ENCODE data around the gene FOXO3. TPM values are rescaled to one million over a fixed set of nuclear protein-coding genes. Genes with fewer than 3 reads are reported as not detected.

FOXO3 gene
- total RNA-seq, 2 donors from 2014 or later, result 16.4 to 20.3 TPM

DNA sequence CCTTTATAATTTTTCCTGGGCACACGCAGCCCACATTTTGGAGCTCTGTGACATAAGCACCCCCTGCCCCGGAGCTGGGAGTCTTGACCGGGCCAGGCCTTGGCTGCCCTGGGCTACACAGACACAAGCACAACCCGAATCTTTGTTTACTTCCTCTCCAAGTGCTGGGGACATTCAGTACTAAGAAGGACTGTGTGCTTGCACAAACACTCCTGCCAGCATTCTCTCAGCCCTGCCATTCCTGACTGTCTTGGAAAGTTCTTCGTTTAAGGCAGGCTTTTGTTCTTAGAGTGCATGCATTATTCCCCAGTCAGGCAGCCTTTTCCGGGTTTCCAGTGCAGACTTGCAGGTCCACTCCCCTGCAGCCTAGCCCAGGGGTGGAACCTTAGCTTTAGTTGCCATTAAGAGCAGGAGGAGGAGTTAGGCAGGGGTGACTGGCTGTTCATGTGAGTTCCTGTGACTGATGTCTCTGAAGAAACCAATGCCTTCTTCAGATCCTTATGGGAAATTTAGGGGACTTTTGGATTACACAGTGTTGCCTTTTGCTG, 28.6 kb downstream of the FOXO3 start:
- TF ChIP-seq, protein P1, sequence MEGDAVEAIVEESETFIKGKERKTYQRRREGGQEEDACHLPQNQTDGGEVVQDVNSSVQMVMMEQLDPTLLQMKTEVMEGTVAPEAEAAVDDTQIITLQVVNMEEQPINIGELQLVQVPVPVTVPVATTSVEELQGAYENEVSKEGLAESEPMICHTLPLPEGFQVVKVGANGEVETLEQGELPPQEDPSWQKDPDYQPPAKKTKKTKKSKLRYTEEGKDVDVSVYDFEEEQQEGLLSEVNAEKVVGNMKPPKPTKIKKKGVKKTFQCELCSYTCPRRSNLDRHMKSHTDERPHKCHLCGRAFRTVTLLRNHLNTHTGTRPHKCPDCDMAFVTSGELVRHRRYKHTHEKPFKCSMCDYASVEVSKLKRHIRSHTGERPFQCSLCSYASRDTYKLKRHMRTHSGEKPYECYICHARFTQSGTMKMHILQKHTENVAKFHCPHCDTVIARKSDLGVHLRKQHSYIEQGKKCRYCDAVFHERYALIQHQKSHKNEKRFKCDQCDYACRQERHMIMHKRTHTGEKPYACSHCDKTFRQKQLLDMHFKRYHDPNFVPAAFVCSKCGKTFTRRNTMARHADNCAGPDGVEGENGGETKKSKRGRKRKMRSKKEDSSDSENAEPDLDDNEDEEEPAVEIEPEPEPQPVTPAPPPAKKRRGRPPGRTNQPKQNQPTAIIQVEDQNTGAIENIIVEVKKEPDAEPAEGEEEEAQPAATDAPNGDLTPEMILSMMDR (conservative IDR thresholded peaks at IDR 0.05), result no peak
- Histone ChIP-seq H3K36me3 (ENCODE audit: control insufficient read depth, insufficient read depth, low read length) (peaks cover 5% of the 10 kb centered on the region), H3K4me3 (ENCODE audit: low read length) (peak overlapping the region; percentile 36), H3K27me3 (ENCODE audit: control insufficient read depth, insufficient read depth, low read length, poor library complexity, severe bottlenecking) (no peaks in the 10 kb centered on the region), H3K27ac (ENCODE audit: low read depth, low read length) (peak overlapping the region; percentile 76), H3K9ac (ENCODE audit: extremely low read depth, low read length, poor library complexity, severe bottlenecking) (peak overlapping the region; percentile 48), H3K9me3 (ENCODE audit: control insufficient read depth, low read length) (no peaks in the 10 kb centered on the region), H3K4me1 (ENCODE audit: control insufficient read depth, insufficient read depth, low read length) (peaks cover 18% of the 10 kb centered on the region)
- peaks cover 38% of the 10 kb centered on the region for H3K4me1 Mint-ChIP-seq
- peaks cover 1% of the 10 kb centered on the region for H3K36me3 Mint-ChIP-seq (ENCODE audit: low read depth)
- WGBS, 2 experiments (ENCODE audit: insufficient coverage in 1 of 2, insufficient read length in 1 of 2), result 20 to 48% methylated on average over 1 to 6 of the region's 6 CpGs
- peak; percentile 88 for DNase-seq
- H3K4me3 Mint-ChIP-seq, result peak overlapping the region; percentile 1
- H3K27ac Mint-ChIP-seq, result peak overlapping the region; percentile 67
- H3K27me3 Mint-ChIP-seq (ENCODE audit: insufficient read depth), result no peaks in the 10 kb centered on the region
- no peaks in the 10 kb centered on the region for H3K9me3 Mint-ChIP-seq

DNA sequence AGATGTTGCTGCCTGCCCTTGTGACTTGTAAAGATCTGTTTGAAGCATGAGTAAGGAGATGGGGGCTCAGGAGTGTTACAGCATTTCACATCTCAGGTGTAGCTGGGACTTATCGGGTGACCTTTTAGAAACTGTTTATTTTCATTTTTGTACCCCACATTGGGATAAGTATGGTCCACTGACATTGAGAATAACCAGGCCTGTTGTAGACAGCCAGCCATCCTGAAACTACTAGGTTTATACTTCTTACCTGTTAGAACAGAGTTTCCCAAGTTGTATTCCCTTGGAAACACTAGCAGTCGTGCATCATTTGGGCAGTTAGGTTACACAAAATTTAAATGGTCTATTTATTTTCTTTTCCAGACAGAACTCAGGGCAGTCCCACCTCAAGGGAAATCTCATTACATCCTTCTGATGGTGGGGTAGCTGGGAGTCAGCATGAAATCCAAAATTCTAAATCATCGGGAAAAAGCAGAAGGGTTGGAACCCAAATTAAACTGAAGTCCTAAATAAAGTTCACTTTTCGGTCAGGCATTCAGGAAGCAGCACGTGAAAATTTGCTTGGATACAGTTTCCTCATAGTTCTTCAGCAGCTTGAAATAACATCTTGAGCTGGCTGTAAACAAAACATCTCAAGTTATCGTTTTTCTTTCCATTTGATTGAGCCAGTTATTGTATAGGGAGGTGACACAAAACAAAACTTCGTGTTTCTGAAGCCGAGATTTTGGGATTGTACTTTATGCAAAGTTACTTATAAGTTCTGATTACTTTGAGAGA, 30.5 kb downstream of the FOXO3 start:
- peaks cover 5% of the 10 kb centered on the region for H3K36me3 ChIP-seq (ENCODE audit: control insufficient read depth, insufficient read depth, low read length)
- Mint-ChIP-seq H3K4me3 (no peak overlapping the region), H3K27ac (no peak overlapping the region), H3K27me3 (ENCODE audit: insufficient read depth) (no peaks in the 10 kb centered on the region), H3K9me3 (no peaks in the 10 kb centered on the region), H3K36me3 (ENCODE audit: low read depth) (no peaks in the 10 kb centered on the region), H3K4me1 (peaks cover 44% of the 10 kb centered on the region)
- no peak overlapping the region for H3K4me3 ChIP-seq (ENCODE audit: low read length)
- no peak for DNase-seq
- peaks cover 18% of the 10 kb centered on the region for H3K4me1 ChIP-seq (ENCODE audit: control insufficient read depth, insufficient read depth, low read length)
- H3K9me3 ChIP-seq (ENCODE audit: control insufficient read depth, low read length), result no peaks in the 10 kb centered on the region
- TF ChIP-seq, protein P1 (conservative IDR thresholded peaks at IDR 0.05), result no peak
- no peak overlapping the region for H3K9ac ChIP-seq (ENCODE audit: extremely low read depth, low read length, poor library complexity, severe bottlenecking)
- WGBS, 2 experiments (ENCODE audit: insufficient coverage in 1 of 2, insufficient read length in 1 of 2), result 94 to 98% methylated on average over 5 to 8 of the region's 8 CpGs
- H3K27ac ChIP-seq (ENCODE audit: low read depth, low read length), result no peak overlapping the region
- no peaks in the 10 kb centered on the region for H3K27me3 ChIP-seq (ENCODE audit: control insufficient read depth, insufficient read depth, low read length, poor library complexity, severe bottlenecking)

DNA sequence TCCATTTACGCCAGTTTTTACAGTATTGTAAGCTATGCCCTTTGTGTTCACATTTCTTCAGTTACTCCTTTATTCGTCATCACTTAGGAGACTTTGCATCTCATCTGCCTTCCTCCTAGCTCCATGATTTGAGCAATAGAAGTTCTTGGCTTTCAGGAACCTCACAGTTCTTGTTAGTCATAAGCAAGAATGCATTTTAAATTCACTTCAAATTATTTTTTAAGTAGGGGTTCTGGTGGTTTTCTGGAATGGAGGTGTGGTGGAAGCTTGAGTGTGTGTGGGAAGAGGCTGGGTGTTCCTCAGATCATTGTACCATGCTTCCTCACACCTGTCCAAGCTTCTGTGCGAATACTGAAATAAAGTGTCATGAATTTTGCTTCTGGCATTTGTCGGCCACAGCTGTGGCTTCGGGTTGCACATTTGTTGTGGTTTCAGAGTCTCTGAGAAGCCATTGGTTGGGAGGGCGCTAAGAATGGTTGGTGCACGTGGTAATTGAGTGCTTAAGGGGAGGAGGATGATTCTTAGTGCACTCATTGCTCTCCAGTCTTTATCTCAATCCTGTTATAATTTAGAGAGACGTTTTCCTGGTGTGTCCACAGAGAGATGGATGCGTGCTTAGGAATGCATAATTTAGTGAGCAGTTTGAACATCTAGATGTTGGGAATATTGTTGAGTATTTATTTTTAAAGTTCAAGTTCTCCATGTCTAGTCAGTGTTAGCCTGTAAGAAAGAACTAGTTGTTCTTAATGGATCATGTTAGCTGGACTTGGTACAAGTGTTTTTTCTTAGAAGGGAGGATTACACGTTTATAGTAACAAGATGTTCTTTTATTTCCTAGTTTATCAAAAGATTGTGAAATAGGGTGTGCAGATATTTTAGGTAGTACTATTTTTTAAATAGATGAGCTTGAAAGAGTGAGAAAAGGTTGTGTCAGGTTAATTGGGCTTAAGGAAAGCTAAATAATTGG, 31.9 kb downstream of the FOXO3 start:
- Mint-ChIP-seq H3K27me3 (ENCODE audit: insufficient read depth) (no peaks in the 10 kb centered on the region), H3K36me3 (ENCODE audit: low read depth) (no peaks in the 10 kb centered on the region), H3K4me3 (no peak overlapping the region), H3K4me1 (peaks cover 43% of the 10 kb centered on the region), H3K9me3 (no peaks in the 10 kb centered on the region), H3K27ac (no peak overlapping the region)
- H3K9ac ChIP-seq (ENCODE audit: extremely low read depth, low read length, poor library complexity, severe bottlenecking), result no peak overlapping the region
- no peaks in the 10 kb centered on the region for H3K27me3 ChIP-seq (ENCODE audit: control insufficient read depth, insufficient read depth, low read length, poor library complexity, severe bottlenecking)
- H3K4me1 ChIP-seq (ENCODE audit: control insufficient read depth, insufficient read depth, low read length), result peaks cover 15% of the 10 kb centered on the region
- peaks cover 5% of the 10 kb centered on the region for H3K36me3 ChIP-seq (ENCODE audit: control insufficient read depth, insufficient read depth, low read length)
- no peak overlapping the region for H3K27ac ChIP-seq (ENCODE audit: low read depth, low read length)
- 79 to 86% methylated on average over 5 to 10 of the region's 10 CpGs for WGBS, 2 experiments (ENCODE audit: insufficient coverage in 1 of 2, insufficient read length in 1 of 2)
- DNase-seq, result no peak
- TF ChIP-seq, protein P1 (conservative IDR thresholded peaks at IDR 0.05), result no peak
- H3K4me3 ChIP-seq (ENCODE audit: low read length), result no peak overlapping the region
- H3K9me3 ChIP-seq (ENCODE audit: control insufficient read depth, low read length), result no peaks in the 10 kb centered on the region
